ENCODE results near the gene KRT14. TPM values are rescaled to one million over a fixed set of nuclear protein-coding genes. Genes with fewer than 3 reads are reported as not detected.
"Not testable (repeated sequence)": the region's sequence is repeated elsewhere in the genome, so short reads cannot be mapped to it uniquely, and the experiment has no call there.

Gene KRT14
- total RNA-seq, 1 donor from 2014 or later: not detected

GRCh38 chr17:41618341-41619035 lies 31.8 kb upstream of the KRT14 start:
- no peak for TF ChIP-seq CTCF (IDR thresholded peaks at IDR 0.05)
- no peak for TF ChIP-seq EZH2phosphoT487 (IDR thresholded peaks at IDR 0.05)
- TF ChIP-seq EZH2 (IDR thresholded peaks at IDR 0.05): no peak
- Histone ChIP-seq H3K27ac (no peak overlapping the region), H3K4me3 (no peak overlapping the region), H2AFZ (replicated peaks) (peak overlapping the region; percentile 52), H3K4me1 (peaks cover 4% of the 10 kb centered on the region), H3F3A (ENCODE audit: low read depth) (no peaks in the 10 kb centered on the region), H3K27me3 (no peaks in the 10 kb centered on the region), H3K79me2 (ENCODE audit: low read depth) (no peaks in the 10 kb centered on the region), H3K9me3 (ENCODE audit: low read depth) (no peaks in the 10 kb centered on the region), H3K36me3 (no peaks in the 10 kb centered on the region), H3K9ac (no peak overlapping the region), H3K4me2 (no peak overlapping the region), H4K20me1 (ENCODE audit: low read depth) (no peaks in the 10 kb centered on the region)
- Mint-ChIP-seq H3K27ac (no peak overlapping the region), H3K4me1 (peaks cover 21% of the 10 kb centered on the region), H3K36me3 (no peaks in the 10 kb centered on the region), H3K27me3 (ENCODE audit: insufficient read depth, low read depth) (peaks cover 9% of the 10 kb centered on the region), H3K4me3 (no peak overlapping the region), H3K9me3 (no peaks in the 10 kb centered on the region)
- DNase-seq (ENCODE audit: low spot score): no peak

GRCh38 chr17:41617698-41618097 lies 31.0 kb upstream of the KRT14 start:
- H3K27ac Mint-ChIP-seq: no peak overlapping the region
- Histone ChIP-seq H3F3A (ENCODE audit: low read depth) (no peaks in the 10 kb centered on the region), H3K4me2 (no peak overlapping the region), H2AFZ (replicated peaks) (no peak overlapping the region), H3K4me1 (no peaks in the 10 kb centered on the region), H3K9me3 (ENCODE audit: low read depth) (no peaks in the 10 kb centered on the region), H3K27ac (no peak overlapping the region), H3K36me3 (no peaks in the 10 kb centered on the region), H3K9ac (no peak overlapping the region), H3K4me3 (no peak overlapping the region), H3K27me3 (no peaks in the 10 kb centered on the region), H4K20me1 (ENCODE audit: low read depth) (no peaks in the 10 kb centered on the region), H3K79me2 (ENCODE audit: low read depth) (no peaks in the 10 kb centered on the region)
- H3K27me3 Mint-ChIP-seq (ENCODE audit: insufficient read depth, low read depth): peaks cover 9% of the 10 kb centered on the region
- no peak for TF ChIP-seq EZH2 (IDR thresholded peaks at IDR 0.05)
- TF ChIP-seq CTCF (IDR thresholded peaks at IDR 0.05): no peak
- TF ChIP-seq EZH2phosphoT487 (IDR thresholded peaks at IDR 0.05): no peak
- no peaks in the 10 kb centered on the region for H3K9me3 Mint-ChIP-seq
- peaks cover 21% of the 10 kb centered on the region for H3K4me1 Mint-ChIP-seq
- no peak for DNase-seq (ENCODE audit: low spot score)
- no peaks in the 10 kb centered on the region for H3K36me3 Mint-ChIP-seq
- no peak overlapping the region for H3K4me3 Mint-ChIP-seq

GRCh38 chr17:41617136-41617535 lies 30.4 kb upstream of the KRT14 start:
- Mint-ChIP-seq H3K4me3 (no peak overlapping the region), H3K36me3 (no peaks in the 10 kb centered on the region), H3K9me3 (no peaks in the 10 kb centered on the region), H3K4me1 (peaks cover 21% of the 10 kb centered on the region), H3K27ac (no peak overlapping the region), H3K27me3 (ENCODE audit: insufficient read depth, low read depth) (peaks cover 9% of the 10 kb centered on the region)
- no peak for DNase-seq (ENCODE audit: low spot score)
- H3K36me3 ChIP-seq: no peaks in the 10 kb centered on the region
- H3K27me3 ChIP-seq: no peaks in the 10 kb centered on the region
- H2AFZ ChIP-seq (replicated peaks): no peak overlapping the region
- no peak overlapping the region for H3K9ac ChIP-seq
- H3K4me1 ChIP-seq: no peaks in the 10 kb centered on the region
- no peak for TF ChIP-seq CTCF (IDR thresholded peaks at IDR 0.05)
- TF ChIP-seq EZH2 (IDR thresholded peaks at IDR 0.05): no peak
- no peak for TF ChIP-seq EZH2phosphoT487 (IDR thresholded peaks at IDR 0.05)
- H3K9me3 ChIP-seq (ENCODE audit: low read depth): no peaks in the 10 kb centered on the region
- H3K27ac ChIP-seq: no peak overlapping the region
- no peak overlapping the region for H3K4me3 ChIP-seq
- no peak overlapping the region for H3K4me2 ChIP-seq
- H3F3A ChIP-seq (ENCODE audit: low read depth): no peaks in the 10 kb centered on the region
- H3K79me2 ChIP-seq (ENCODE audit: low read depth): no peaks in the 10 kb centered on the region
- H4K20me1 ChIP-seq (ENCODE audit: low read depth): no peaks in the 10 kb centered on the region

- H3K4me3 ChIP-seq; H3K27ac ChIP-seq; H3F3A ChIP-seq (ENCODE audit: low read depth); H3K36me3 Mint-ChIP-seq; H3K9me3 ChIP-seq (ENCODE audit: low read depth); H3K4me3 Mint-ChIP-seq; H3K36me3 ChIP-seq; H3K4me1 ChIP-seq; H3K79me2 ChIP-seq (ENCODE audit: low read depth); H3K27me3 ChIP-seq; H2AFZ ChIP-seq (replicated peaks); H4K20me1 ChIP-seq (ENCODE audit: low read depth); H3K9ac ChIP-seq; H3K27me3 Mint-ChIP-seq (ENCODE audit: insufficient read depth, low read depth); H3K27ac Mint-ChIP-seq; H3K4me2 ChIP-seq; H3K9me3 Mint-ChIP-seq: not testable (repeated sequence)
- peaks cover 21% of the 10 kb centered on the region for H3K4me1 Mint-ChIP-seq
- peak; percentile 41 for DNase-seq (ENCODE audit: low spot score)
Measured at GRCh38 chr17:41616486-41616885, 29.8 kb upstream of the KRT14 start.

All from neural progenitor cell (in vitro differentiated cells).